OCI-LY3 (cell line): ENCODE measurements around the gene SLC16A4.

Source experiments
- H2AFZ ChIP-seq: fragments of 200-600, 300-600 bp; shearing (Covaris generic); 2 replicates; pipeline ENCODE4 v1.6.0; 2014; ENCODE audit warnings: antibody characterized with exemption, low read depth, low read length
- H3K27ac ChIP-seq: fragments of 200-600, 300-600 bp; sonication (generic); 2 replicates; pipeline ENCODE4 v1.5.1; 2014; ENCODE audit warnings: mild to moderate bottlenecking, low read length, moderate library complexity, mixed read lengths
- H3K27me3 ChIP-seq: fragments of 200-600, 300-600 bp; sonication (generic); 2 replicates; pipeline ENCODE4 v1.6.1; 2014; ENCODE audit warnings: low read depth, low read length, mixed read lengths
- H3K36me3 ChIP-seq: fragments of 200-600, 300-600 bp; sonication (generic); replicated peaks from 2 replicates; pipeline ENCODE3; 2014; ENCODE audit warnings: low read depth, low read length, mixed read lengths
- H3K4me1 ChIP-seq: fragments of 300-600, 200-600 bp; sonication (generic); 2 replicates; pipeline ENCODE4 v1.6.1; 2014; ENCODE audit warnings: low read length, mixed read lengths
- H3K4me2 ChIP-seq: fragments of 200-600, 300-600 bp; sonication (generic); 2 replicates; pipeline ENCODE4 v1.6.1; 2014; ENCODE audit warnings: low read length, mixed read lengths
- H3K4me3 ChIP-seq: fragments of 300-600, 200-600 bp; sonication (generic); 2 replicates; pipeline ENCODE4 v1.5.1; 2014; ENCODE audit warnings: antibody characterized with exemption, mild to moderate bottlenecking, low read length, moderate library complexity
- H3K79me2 ChIP-seq: fragments of 300-600, 200-600 bp; shearing (Covaris generic); 2 replicates; pipeline ENCODE4 v1.6.1; 2014; ENCODE audit warnings: mild to moderate bottlenecking, low read length, mixed read lengths
- H3K9ac ChIP-seq: fragments of 300-600, 200-600 bp; shearing (Covaris generic); 2 replicates; pipeline ENCODE4 v1.6.0; 2014; ENCODE audit warnings: mild to moderate bottlenecking, low read length, moderate library complexity
- H3K9me3 ChIP-seq: fragments of 200-600, 300-600 bp; shearing (Covaris generic); 2 replicates; pipeline ENCODE4 v1.6.1; 2014; ENCODE audit warnings: low read length, mixed read lengths; ENCODE audit not compliant: insufficient read depth
- H4K20me1 ChIP-seq: fragments of 200-600, 300-600 bp; sonication (generic); 2 replicates; pipeline ENCODE4 v1.6.1; 2016; ENCODE audit warnings: low read length, mixed read lengths; ENCODE audit not compliant: insufficient read depth
- CTCF ChIP-seq: fragments of 200-600, 300-600 bp; sonication (generic); IDR thresholded peaks from 2 replicates; pipeline ENCODE4 v1.5.1; 2014; ENCODE audit warnings: antibody characterized with exemption, low read length, low read depth
- EZH2phosphoT487 ChIP-seq: fragments of 200-600 bp; shearing (Covaris generic); IDR thresholded peaks from 2 replicates; pipeline ENCODE4 v1.6.1; 2018; ENCODE audit warnings: antibody characterized with exemption, mixed run types, low read depth

The SLC16A4 gene

DNA sequence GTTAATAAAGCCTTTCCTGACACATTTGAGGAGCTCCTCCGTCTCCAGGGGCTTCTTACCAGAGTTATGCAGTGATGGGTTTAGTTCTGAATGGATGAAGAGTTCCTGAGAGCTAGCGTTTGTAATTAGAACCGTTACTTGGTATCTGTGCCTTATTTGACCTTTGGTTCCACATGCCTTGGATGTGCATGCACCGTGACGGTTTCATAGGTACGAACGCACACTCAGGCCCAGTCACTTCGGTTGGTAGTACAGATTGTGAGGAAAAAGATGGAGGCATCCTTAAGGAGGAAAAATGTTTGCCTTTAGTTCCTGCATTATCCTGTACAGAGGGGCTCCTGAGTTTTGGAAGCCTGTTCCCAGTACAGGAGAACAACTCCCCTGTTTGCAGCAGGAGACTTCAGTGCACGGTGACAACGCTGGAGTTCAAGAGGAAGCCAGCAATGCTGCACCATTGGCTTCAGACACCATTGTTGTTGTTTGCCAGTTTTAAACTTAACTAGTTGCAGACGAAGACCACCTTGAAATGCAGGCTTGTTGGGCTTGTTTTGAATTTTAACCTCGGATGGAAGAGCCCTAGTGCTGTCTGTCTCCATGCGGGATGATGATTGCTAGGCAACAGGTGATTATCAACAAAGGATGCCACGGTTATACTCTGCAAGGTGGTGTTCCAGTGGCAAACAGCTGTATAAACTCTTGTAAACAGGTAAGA, 43.5 kb downstream of the SLC16A4 start:
- Histone ChIP-seq H3K27me3 (no peaks in the 10 kb centered on the region), H3K79me2 (peaks cover 100% of the 10 kb centered on the region), H3K4me2 (peak overlapping the region; percentile 42), H3K4me1 (peaks cover 67% of the 10 kb centered on the region), H3K9ac (no peak overlapping the region), H4K20me1 (peaks cover 86% of the 10 kb centered on the region), H3K36me3 (peaks cover 33% of the 10 kb centered on the region), H3K4me3 (peak overlapping the region; percentile 14; the same call in 1 of the 2 replicates), H3K9me3 (no peaks in the 10 kb centered on the region), H2AFZ (no peak overlapping the region), H3K27ac (0 out of 2 replicates have a peak overlapping the region, but pooled peaks have one; percentile 19)
- TF ChIP-seq EZH2phosphoT487 (no peak), CTCF (no peak)

- Histone ChIP-seq H3K9me3 (no peaks in the 10 kb centered on the region), H3K27ac (peak overlapping the region; percentile 19; the same call in 1 of the 2 replicates), H3K36me3 (peaks cover 36% of the 10 kb centered on the region), H3K4me2 (peak overlapping the region; percentile 42), H3K79me2 (peaks cover 100% of the 10 kb centered on the region), H2AFZ (no peak overlapping the region), H4K20me1 (peaks cover 92% of the 10 kb centered on the region), H3K9ac (no peak overlapping the region), H3K4me1 (peaks cover 73% of the 10 kb centered on the region), H3K27me3 (no peaks in the 10 kb centered on the region), H3K4me3 (peak overlapping the region; percentile 14)
- TF ChIP-seq EZH2phosphoT487 (no peak), CTCF (no peak)
Observed at GRCh38 chr1:110346690-110347089, 44.1 kb downstream of the SLC16A4 start.

GRCh38 chr1:110345480-110345879, 45.3 kb downstream of the SLC16A4 start:
- no peak overlapping the region for H3K4me3 ChIP-seq

More at GRCh38 chr1:110345480-110345879, 45.3 kb downstream of the SLC16A4 start:
- H3K27ac ChIP-seq: no peak overlapping the region
- H4K20me1 ChIP-seq: peaks cover 93% of the 10 kb centered on the region
- H2AFZ ChIP-seq: no peak overlapping the region
- 0 out of 2 replicates have a peak overlapping the region, but pooled peaks have one; percentile 30 for H3K4me2 ChIP-seq
- H3K9me3 ChIP-seq: no peaks in the 10 kb centered on the region
- TF ChIP-seq CTCF (no peak), EZH2phosphoT487 (no peak)
- H3K79me2 ChIP-seq: peaks cover 100% of the 10 kb centered on the region
- H3K4me1 ChIP-seq: peaks cover 83% of the 10 kb centered on the region
- H3K27me3 ChIP-seq: no peaks in the 10 kb centered on the region
- H3K9ac ChIP-seq: no peak overlapping the region
- H3K36me3 ChIP-seq: peaks cover 47% of the 10 kb centered on the region
